ENCODE results near the gene MFN1.

Gene MFN1

DNA sequence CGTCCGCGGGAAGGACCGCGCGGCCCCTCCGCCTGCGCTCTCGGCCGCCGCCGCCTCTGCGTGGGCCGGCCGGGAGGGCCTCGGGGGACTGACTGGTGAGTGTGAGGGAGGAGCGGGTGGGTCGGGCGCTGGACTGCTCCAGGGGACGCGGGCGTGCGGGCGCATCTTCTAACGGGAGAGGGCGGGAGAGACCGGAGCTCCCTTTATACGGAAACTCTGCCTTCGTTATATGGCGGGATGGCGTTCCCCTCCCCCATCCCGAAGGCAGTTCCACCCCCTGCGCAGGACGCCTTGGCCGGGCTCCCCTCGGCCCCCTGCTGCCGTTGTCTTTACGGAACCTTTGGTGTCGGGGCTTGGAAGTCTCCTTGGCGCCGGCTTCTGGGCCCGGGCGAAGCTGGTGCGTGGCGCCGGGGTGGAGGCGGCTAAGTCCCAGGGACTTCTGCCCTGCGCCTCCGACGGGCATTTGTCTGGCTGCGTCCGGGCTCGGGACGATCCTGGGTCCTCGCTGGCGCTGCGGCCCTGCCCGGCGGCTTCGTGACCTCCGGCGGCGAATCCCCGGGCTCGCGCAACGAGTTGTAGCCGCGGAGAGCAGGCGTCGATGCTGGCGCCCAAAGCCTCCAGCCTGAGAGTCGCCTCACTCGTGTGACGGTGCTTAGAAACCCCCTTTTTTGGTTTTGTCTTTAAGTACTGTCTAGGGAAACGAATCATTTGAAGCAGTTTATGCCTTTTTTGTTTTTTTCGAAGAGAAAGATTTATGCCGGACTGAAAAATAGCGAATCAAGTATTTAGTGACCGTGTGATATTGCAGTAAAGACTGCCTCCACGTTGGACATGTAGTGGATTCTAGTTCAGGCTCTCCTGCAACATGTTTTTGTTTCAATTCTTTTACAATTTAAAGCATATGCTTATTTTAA lies 24.1 kb upstream of the MFN1 start:
- TF ChIP-seq SIN3A (IDR thresholded peaks at IDR 0.05; ENCODE audit: borderline replicate concordance, insufficient read depth, low read length) = no peak
- no peak for TF ChIP-seq FOXP2 (optimal IDR thresholded peaks at IDR 0.05; ENCODE audit: borderline replicate concordance, extremely low read depth, extremely low read length, insufficient read depth)
- no peak for TF ChIP-seq TAF1 (IDR thresholded peaks at IDR 0.05; ENCODE audit: borderline replicate concordance, insufficient read depth, low read length)
- TF ChIP-seq, protein P1, sequence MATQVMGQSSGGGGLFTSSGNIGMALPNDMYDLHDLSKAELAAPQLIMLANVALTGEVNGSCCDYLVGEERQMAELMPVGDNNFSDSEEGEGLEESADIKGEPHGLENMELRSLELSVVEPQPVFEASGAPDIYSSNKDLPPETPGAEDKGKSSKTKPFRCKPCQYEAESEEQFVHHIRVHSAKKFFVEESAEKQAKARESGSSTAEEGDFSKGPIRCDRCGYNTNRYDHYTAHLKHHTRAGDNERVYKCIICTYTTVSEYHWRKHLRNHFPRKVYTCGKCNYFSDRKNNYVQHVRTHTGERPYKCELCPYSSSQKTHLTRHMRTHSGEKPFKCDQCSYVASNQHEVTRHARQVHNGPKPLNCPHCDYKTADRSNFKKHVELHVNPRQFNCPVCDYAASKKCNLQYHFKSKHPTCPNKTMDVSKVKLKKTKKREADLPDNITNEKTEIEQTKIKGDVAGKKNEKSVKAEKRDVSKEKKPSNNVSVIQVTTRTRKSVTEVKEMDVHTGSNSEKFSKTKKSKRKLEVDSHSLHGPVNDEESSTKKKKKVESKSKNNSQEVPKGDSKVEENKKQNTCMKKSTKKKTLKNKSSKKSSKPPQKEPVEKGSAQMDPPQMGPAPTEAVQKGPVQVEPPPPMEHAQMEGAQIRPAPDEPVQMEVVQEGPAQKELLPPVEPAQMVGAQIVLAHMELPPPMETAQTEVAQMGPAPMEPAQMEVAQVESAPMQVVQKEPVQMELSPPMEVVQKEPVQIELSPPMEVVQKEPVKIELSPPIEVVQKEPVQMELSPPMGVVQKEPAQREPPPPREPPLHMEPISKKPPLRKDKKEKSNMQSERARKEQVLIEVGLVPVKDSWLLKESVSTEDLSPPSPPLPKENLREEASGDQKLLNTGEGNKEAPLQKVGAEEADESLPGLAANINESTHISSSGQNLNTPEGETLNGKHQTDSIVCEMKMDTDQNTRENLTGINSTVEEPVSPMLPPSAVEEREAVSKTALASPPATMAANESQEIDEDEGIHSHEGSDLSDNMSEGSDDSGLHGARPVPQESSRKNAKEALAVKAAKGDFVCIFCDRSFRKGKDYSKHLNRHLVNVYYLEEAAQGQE (IDR thresholded peaks at IDR 0.05; ENCODE audit: insufficient read depth in 1 of 2, low read depth in 2 of 2, low read length in 2 of 2) = no peak
- TF ChIP-seq POLR2AphosphoS5 (IDR thresholded peaks at IDR 0.05; ENCODE audit: low read depth, low read length) = no peak

DNA sequence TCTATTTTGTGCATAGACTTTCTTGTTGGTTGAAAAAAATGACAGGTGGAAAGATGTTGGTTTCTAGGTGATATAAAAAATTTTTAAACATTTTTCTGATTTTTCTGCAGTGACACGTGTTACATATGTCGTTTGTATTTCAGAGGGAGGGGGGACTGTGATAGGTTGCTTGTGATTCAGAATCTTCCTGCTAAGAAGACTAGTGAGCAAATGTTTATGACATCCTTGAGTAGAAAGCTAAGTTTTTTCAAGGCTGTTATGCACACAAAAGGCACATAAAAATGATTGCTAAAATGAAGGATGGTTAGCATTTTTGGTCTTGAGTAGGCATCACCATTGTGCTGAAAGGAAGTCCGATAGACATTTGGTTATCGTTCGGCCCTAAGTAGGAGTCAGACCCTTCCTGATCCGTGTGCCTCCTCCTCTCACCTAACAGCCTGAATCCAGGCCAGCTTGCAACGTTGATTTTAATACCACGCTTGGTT lies 23.2 kb upstream of the MFN1 start:
- TF ChIP-seq POLR2AphosphoS5 (IDR thresholded peaks at IDR 0.05; ENCODE audit: low read depth, low read length) (no peak), TAF1 (IDR thresholded peaks at IDR 0.05; ENCODE audit: borderline replicate concordance, insufficient read depth, low read length) (no peak), FOXP2 (optimal IDR thresholded peaks at IDR 0.05; ENCODE audit: borderline replicate concordance, extremely low read depth, extremely low read length, insufficient read depth) (no peak), SIN3A (IDR thresholded peaks at IDR 0.05; ENCODE audit: borderline replicate concordance, insufficient read depth, low read length) (no peak)
- TF ChIP-seq, protein P1 (IDR thresholded peaks at IDR 0.05; ENCODE audit: insufficient read depth in 1 of 2, low read depth in 2 of 2, low read length in 2 of 2) = no peak

DNA sequence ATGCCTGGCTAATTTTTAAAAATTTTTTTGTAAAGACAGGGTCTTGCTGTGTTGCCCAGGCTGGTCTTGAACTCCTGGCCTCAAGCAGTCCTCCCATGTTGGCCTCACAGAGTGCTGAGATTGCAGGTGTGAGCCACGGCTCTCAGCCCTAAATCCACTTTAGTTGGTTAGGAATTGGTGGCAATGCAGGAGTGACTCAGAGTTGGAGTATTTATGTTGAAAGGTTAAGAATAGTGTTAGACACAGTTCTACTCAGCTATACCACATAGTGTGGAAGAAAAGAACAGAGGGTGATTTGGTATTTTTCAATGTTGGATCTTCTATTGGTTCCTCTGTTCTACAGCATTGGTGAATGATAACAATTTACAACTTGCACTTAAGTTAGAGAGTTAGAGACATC lies 17.1 kb upstream of the MFN1 start:
- TF ChIP-seq TAF1 (IDR thresholded peaks at IDR 0.05; ENCODE audit: borderline replicate concordance, insufficient read depth, low read length) (no peak), FOXP2 (optimal IDR thresholded peaks at IDR 0.05; ENCODE audit: borderline replicate concordance, extremely low read depth, extremely low read length, insufficient read depth) (no peak), SIN3A (IDR thresholded peaks at IDR 0.05; ENCODE audit: borderline replicate concordance, insufficient read depth, low read length) (no peak), POLR2AphosphoS5 (IDR thresholded peaks at IDR 0.05; ENCODE audit: low read depth, low read length) (no peak)
- TF ChIP-seq, protein P1 (IDR thresholded peaks at IDR 0.05; ENCODE audit: insufficient read depth in 1 of 2, low read depth in 2 of 2, low read length in 2 of 2) = no peak

DNA sequence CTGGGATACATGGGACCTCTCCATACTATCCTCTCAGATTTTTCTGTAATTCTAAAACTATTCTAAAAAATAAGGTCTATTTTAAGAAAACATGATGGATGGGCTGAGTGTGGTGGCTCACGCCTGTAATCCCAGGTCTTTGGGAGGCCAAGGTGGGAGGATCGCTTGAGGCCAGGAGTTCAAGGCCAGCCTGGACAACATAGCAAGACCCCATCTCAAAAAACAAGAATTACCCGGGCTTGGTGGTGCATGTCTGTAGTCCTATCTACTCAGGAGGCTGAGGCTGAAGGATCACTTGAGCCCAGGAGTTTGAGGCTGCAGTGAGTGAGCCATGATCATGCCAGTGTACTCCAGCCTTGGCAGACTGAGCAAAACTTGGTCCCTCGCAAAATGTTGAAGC lies 15.3 kb upstream of the MFN1 start:
- no peak for TF ChIP-seq FOXP2 (optimal IDR thresholded peaks at IDR 0.05; ENCODE audit: borderline replicate concordance, extremely low read depth, extremely low read length, insufficient read depth)
- no peak for TF ChIP-seq POLR2AphosphoS5 (IDR thresholded peaks at IDR 0.05; ENCODE audit: low read depth, low read length)
- TF ChIP-seq, protein P1 (IDR thresholded peaks at IDR 0.05; ENCODE audit: insufficient read depth in 1 of 2, low read depth in 2 of 2, low read length in 2 of 2) = no peak
- TF ChIP-seq TAF1 (IDR thresholded peaks at IDR 0.05; ENCODE audit: borderline replicate concordance, insufficient read depth, low read length) = no peak
- TF ChIP-seq SIN3A (IDR thresholded peaks at IDR 0.05; ENCODE audit: borderline replicate concordance, insufficient read depth, low read length) = no peak

Data from PFSK-1 (cell line).